Measurements from ENCODE around the gene PTPRJ. TPM values are rescaled to one million over a fixed set of nuclear protein-coding genes. Genes with fewer than 3 reads are reported as not detected.

The PTPRJ gene
- total RNA-seq, 6 experiments from 2014 or later, result 12.5 to 33.0 (median 19.8) TPM

GRCh38 chr11:48162885-48163268, 182.5 kb downstream of the PTPRJ start:
- intact Hi-C loops (cut with DNase I), result no loop called here
- no peaks in the 10 kb centered on the region for H3K4me1 ChIP-seq
- H3K27ac ChIP-seq, result no peak overlapping the region
- no peak for ATAC-seq
- H3K9me3 ChIP-seq, result no peaks in the 10 kb centered on the region
- H3K4me3 ChIP-seq, result no peak overlapping the region
- WGBS (ENCODE audit: insufficient coverage, low coverage, low lambda C conversion rate, missing lambda C conversion rate), result 86% methylated on average over 1 of the region's 1 CpG
- no peaks in the 10 kb centered on the region for H3K27me3 ChIP-seq
- DNase-seq, result no peak
- peaks cover 0 to 85% (median 12%) of the 10 kb centered on the region in 4 donors for H3K36me3 ChIP-seq
- TF ChIP-seq POLR2A (IDR thresholded peaks at IDR 0.05) (no peak), CTCF (IDR thresholded peaks at IDR 0.05) (no peak)

- WGBS (ENCODE audit: insufficient coverage, low coverage, low lambda C conversion rate, missing lambda C conversion rate), result 96% methylated on average over 12 of the region's 12 CpGs
- Histone ChIP-seq H3K4me3 (no peak overlapping the region), H3K4me1 (no peaks in the 10 kb centered on the region), H3K27ac (no peak overlapping the region), H3K36me3 (peaks cover 0 to 84% (median 12%) of the 10 kb centered on the region in 4 donors), H3K27me3 (no peaks in the 10 kb centered on the region), H3K9me3 (no peaks in the 10 kb centered on the region)
- intact Hi-C loops (cut with DNase I), result no loop called here
- ATAC-seq (no peak), DNase-seq (no peak)
- TF ChIP-seq POLR2A (IDR thresholded peaks at IDR 0.05), result no peak
- no peak for TF ChIP-seq CTCF (IDR thresholded peaks at IDR 0.05)
Observed at GRCh38 chr11:48163360-48164100, 183.2 kb downstream of the PTPRJ start.

- Histone ChIP-seq H3K36me3 (peaks cover 0 to 84% (median 14%) of the 10 kb centered on the region in 4 donors), H3K27ac (no peak overlapping the region), H3K4me1 (no peaks in the 10 kb centered on the region), H3K9me3 (no peaks in the 10 kb centered on the region), H3K27me3 (no peaks in the 10 kb centered on the region), H3K4me3 (no peak overlapping the region)
- TF ChIP-seq CTCF (IDR thresholded peaks at IDR 0.05) (no peak), POLR2A (IDR thresholded peaks at IDR 0.05) (no peak)
- no peak for ATAC-seq
- DNase-seq, result no peak
- intact Hi-C loops (cut with DNase I), result no loop called here
Observed at GRCh38 chr11:48164836-48165235, 184.5 kb downstream of the PTPRJ start.

- intact Hi-C loops (cut with DNase I), result no loop called here
- ATAC-seq (no peak), DNase-seq (no peak)
- Histone ChIP-seq H3K4me3 (no peak overlapping the region), H3K27ac (no peak overlapping the region), H3K9me3 (no peaks in the 10 kb centered on the region), H3K36me3 (peaks cover 0 to 78% (median 13%) of the 10 kb centered on the region in 4 donors), H3K27me3 (no peaks in the 10 kb centered on the region), H3K4me1 (no peaks in the 10 kb centered on the region)
- TF ChIP-seq CTCF (IDR thresholded peaks at IDR 0.05) (no peak), POLR2A (IDR thresholded peaks at IDR 0.05) (no peak)
- WGBS (ENCODE audit: insufficient coverage, low coverage, low lambda C conversion rate, missing lambda C conversion rate), result 59% methylated on average over 3 of the region's 3 CpGs
Observed at GRCh38 chr11:48165426-48165825, 185.1 kb downstream of the PTPRJ start.

All from right lobe of liver (tissue), 6 donors.